Measurements from ENCODE around the gene UBE4B.

GRCh38 chr1:10213186-10213705 lies 180.5 kb downstream of the UBE4B start:
- no peak for TF ChIP-seq CTCF (IDR thresholded peaks at IDR 0.05)
- TF ChIP-seq POLR2A (IDR thresholded peaks at IDR 0.05), result no peak

Measured in testis (tissue), 2 donors.